GM23248 (cell line): ENCODE results near the gene SMNDC1. TPM values are rescaled to one million over a fixed set of nuclear protein-coding genes. Genes with fewer than 3 reads are reported as not detected.

Source experiments
- DNase-seq: peaks from one replicate; pipeline ENCODE4 v3.0.0-alpha.2; 2015
- H2AFZ ChIP-seq: fragments of 200-600 bp; sonication (generic); 2 replicates; pipeline ENCODE4 v1.6.1; 2016; ENCODE audit warnings: antibody characterized with exemption
- H3F3A ChIP-seq: fragments of 200-600 bp; sonication (generic); 2 replicates; pipeline ENCODE4 v1.6.1; 2016; ENCODE audit warnings: mild to moderate bottlenecking, antibody characterized with exemption, mixed run types; ENCODE audit not compliant: insufficient read depth
- H3K27ac ChIP-seq: fragments of 200-600 bp; sonication (generic); 2 replicates; pipeline ENCODE4 v1.5.1; 2016; ENCODE audit warnings: mild to moderate bottlenecking
- H3K27me3 ChIP-seq: fragments of 200-600 bp; sonication (generic); replicated peaks from 2 replicates; pipeline ENCODE4 v1.6.1; 2016; ENCODE audit warnings: mild to moderate bottlenecking; ENCODE audit not compliant: insufficient read depth
- H3K36me3 ChIP-seq: fragments of 200-600 bp; sonication (generic); 2 replicates; pipeline ENCODE4 v1.6.1; 2016; ENCODE audit warnings: low read depth, mild to moderate bottlenecking
- H3K4me1 ChIP-seq: fragments of 200-600 bp; sonication (generic); 2 replicates; pipeline ENCODE4 v1.6.1; 2016; ENCODE audit warnings: mild to moderate bottlenecking; ENCODE audit not compliant: insufficient read depth
- H3K4me2 ChIP-seq: fragments of 200-600 bp; sonication (generic); one replicate; pipeline ENCODE4 v1.6.1; 2016; ENCODE audit warnings: mild to moderate bottlenecking; ENCODE audit not compliant: unreplicated experiment
- H3K4me3 ChIP-seq: fragments of 200-600 bp; sonication (generic); 2 replicates; pipeline ENCODE4 v1.5.1; 2016; ENCODE audit warnings: mild to moderate bottlenecking
- H3K79me2 ChIP-seq: fragments of 200-600 bp; sonication (generic); 2 replicates; pipeline ENCODE4 v1.6.1; 2016; ENCODE audit warnings: mild to moderate bottlenecking; ENCODE audit not compliant: insufficient read depth
- H3K9ac ChIP-seq: fragments of 200-600 bp; sonication (generic); 2 replicates; pipeline ENCODE4 v1.6.1; 2016; ENCODE audit warnings: mild to moderate bottlenecking
- H3K9me2 ChIP-seq: fragments of 200-600 bp; sonication (generic); 2 replicates; pipeline ENCODE4 v1.6.1; 2016; ENCODE audit warnings: mixed run types, mild to moderate bottlenecking, moderate library complexity; ENCODE audit not compliant: insufficient read depth
- H3K9me3 ChIP-seq: fragments of 200-600 bp; sonication (generic); one replicate; pipeline ENCODE4 v1.6.1; 2017; ENCODE audit warnings: low read depth
- H4K20me1 ChIP-seq: fragments of 200-600 bp; sonication (generic); 2 replicates; pipeline ENCODE4 v1.6.0; 2016; ENCODE audit not compliant: insufficient read depth
- EZH2 ChIP-seq: fragments of 200-600 bp; sonication (generic); IDR thresholded peaks from 2 replicates; pipeline ENCODE4 v1.6.1; 2018; ENCODE audit warnings: antibody characterized with exemption, mild to moderate bottlenecking; ENCODE audit not compliant: insufficient read depth, poor library complexity, severe bottlenecking
- EZH2phosphoT487 ChIP-seq: fragments of 200-600 bp; sonication (generic); IDR thresholded peaks from 2 replicates; pipeline ENCODE4 v1.6.1; 2018; ENCODE audit warnings: antibody characterized with exemption, moderate library complexity, mild to moderate bottlenecking, low read depth; ENCODE audit not compliant: insufficient read depth
- WGBS, 2 experiments: methylation state at CpG; one replicate each; pipeline ENCODE4 v1.1.6; 2015 to 2017; ENCODE audit warnings: low lambda C conversion rate in 2 of 2, low coverage in 1 of 2; ENCODE audit errors: missing lambda C conversion rate in 2 of 2; 5-methylcytosine and 5-hydroxymethylcytosine counted together
- in situ Hi-C: fragments of 300-500 bp; cut with MboI; formaldehyde crosslinking; loops from 2 replicates; pipeline ENCODE4 v1.15.0; 2020
- polyA plus RNA-seq: library from polyadenylated mRNA; unstranded; fragments of >200 nt; fragmentation: Nextera tagmentation; extraction: Ambion mirVana; gene quantifications from 2 replicates; pipeline ENCODE4 v1.2.1, GENCODE V29; 2016
- total RNA-seq: library from RNA; depleted of rRNA; stranded (reverse); fragments of >200 nt; shearing (Covaris generic); gene quantifications from 2 replicates; pipeline ENCODE4 v1.2.3, GENCODE V29; 2014

The SMNDC1 gene
- total and polyA plus RNA-seq, 2 experiments from 2014 or later = 5.3 to 21.6 TPM

GRCh38 chr10:110326351-110327032 lies 21.8 kb upstream of the SMNDC1 start:
- no peak for TF ChIP-seq EZH2phosphoT487
- no peak for TF ChIP-seq EZH2
- Histone ChIP-seq H3K9ac (peak overlapping the region; percentile 38), H4K20me1 (no peaks in the 10 kb centered on the region), H3K4me1 (peaks cover 41% of the 10 kb centered on the region), H3K9me3 (no peaks in the 10 kb centered on the region), H2AFZ (peak overlapping the region; percentile 21; the same call in 1 of the 2 replicates), H3F3A (peaks cover 52% of the 10 kb centered on the region), H3K4me2 (peak overlapping the region; percentile 63), H3K79me2 (no peaks in the 10 kb centered on the region), H3K27ac (peak overlapping the region; percentile 73), H3K36me3 (no peaks in the 10 kb centered on the region), H3K27me3 (no peaks in the 10 kb centered on the region), H3K9me2 (no peaks in the 10 kb centered on the region), H3K4me3 (peak overlapping the region; percentile 26; the same call in 1 of the 2 replicates)
- WGBS, 2 experiments = 8 to 11% methylated on average over 4 of the region's 4 CpGs
- in situ Hi-C loops = no loop called here
- peak; percentile 80 for DNase-seq

GRCh38 chr10:110324805-110325280 lies 20.1 kb upstream of the SMNDC1 start:
- H3F3A ChIP-seq = peaks cover 52% of the 10 kb centered on the region
- H3K4me3 ChIP-seq = no peak overlapping the region
- no peaks in the 10 kb centered on the region for H3K9me3 ChIP-seq
- TF ChIP-seq EZH2phosphoT487 (no peak), EZH2 (no peak)
- peaks cover 41% of the 10 kb centered on the region for H3K4me1 ChIP-seq
- DNase-seq = no peak
- H3K9me2 ChIP-seq = no peaks in the 10 kb centered on the region
- no peak overlapping the region for H3K27ac ChIP-seq
- WGBS, 2 experiments = 65 to 75% methylated on average over 3 of the region's 3 CpGs
- H3K9ac ChIP-seq = no peak overlapping the region
- H3K27me3 ChIP-seq = no peaks in the 10 kb centered on the region
- H2AFZ ChIP-seq = no peak overlapping the region
- no peaks in the 10 kb centered on the region for H3K36me3 ChIP-seq
- H4K20me1 ChIP-seq = no peaks in the 10 kb centered on the region
- H3K4me2 ChIP-seq = no peak overlapping the region
- no peaks in the 10 kb centered on the region for H3K79me2 ChIP-seq
- in situ Hi-C loops = loop anchor here (5.0 to 25.0 kb wide), 2 partner anchors 227 to 562 kb away; no protein-coding TSS in a partner anchor

DNA sequence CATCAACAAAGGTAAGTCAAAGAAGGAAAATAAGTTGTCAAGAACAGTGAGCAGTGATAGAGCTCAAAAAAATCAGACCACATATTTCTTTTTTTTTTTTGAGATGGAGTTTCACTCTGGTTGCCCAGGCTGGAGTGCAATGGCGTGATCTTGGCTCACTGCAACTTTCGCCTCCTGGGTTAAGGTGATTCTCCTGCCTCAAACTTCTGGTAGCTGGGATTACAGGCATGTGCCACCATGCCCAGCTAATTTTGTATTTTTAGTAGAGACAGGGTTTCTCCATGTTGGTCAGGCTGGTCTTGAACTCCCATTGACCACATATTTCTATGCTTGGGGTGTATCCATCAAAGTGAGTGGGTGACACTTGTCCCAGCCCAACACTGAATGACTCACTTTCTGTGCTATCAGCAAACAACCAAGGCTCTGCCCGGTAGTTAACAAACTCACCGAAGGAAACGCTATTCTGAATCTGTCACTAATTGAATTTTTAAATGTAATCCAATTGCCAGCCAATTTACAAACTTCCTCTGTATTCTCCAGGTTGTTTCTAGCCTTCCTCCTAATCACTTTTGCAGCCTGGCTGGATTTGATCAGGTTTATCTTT lies 19.6 kb upstream of the SMNDC1 start:
- Histone ChIP-seq H3K9ac (peak overlapping the region; percentile 48; the same call in 1 of the 2 replicates), H3K9me3 (no peaks in the 10 kb centered on the region), H3K36me3 (no peaks in the 10 kb centered on the region), H3K4me3 (no peak overlapping the region), H3F3A (peaks cover 52% of the 10 kb centered on the region), H3K4me1 (peaks cover 41% of the 10 kb centered on the region), H4K20me1 (no peaks in the 10 kb centered on the region), H3K9me2 (no peaks in the 10 kb centered on the region), H3K4me2 (peak overlapping the region; percentile 39), H3K79me2 (no peaks in the 10 kb centered on the region), H2AFZ (no peak overlapping the region), H3K27ac (peak overlapping the region; percentile 87), H3K27me3 (no peaks in the 10 kb centered on the region)
- in situ Hi-C loops = loop anchor here (5.0 to 25.0 kb wide), 2 partner anchors 228 to 563 kb away; no protein-coding TSS in a partner anchor
- TF ChIP-seq EZH2 = no peak
- TF ChIP-seq EZH2phosphoT487 = no peak
- 91 to 93% methylated on average over 5 of the region's 5 CpGs for WGBS, 2 experiments
- peak; percentile 11 for DNase-seq

DNA sequence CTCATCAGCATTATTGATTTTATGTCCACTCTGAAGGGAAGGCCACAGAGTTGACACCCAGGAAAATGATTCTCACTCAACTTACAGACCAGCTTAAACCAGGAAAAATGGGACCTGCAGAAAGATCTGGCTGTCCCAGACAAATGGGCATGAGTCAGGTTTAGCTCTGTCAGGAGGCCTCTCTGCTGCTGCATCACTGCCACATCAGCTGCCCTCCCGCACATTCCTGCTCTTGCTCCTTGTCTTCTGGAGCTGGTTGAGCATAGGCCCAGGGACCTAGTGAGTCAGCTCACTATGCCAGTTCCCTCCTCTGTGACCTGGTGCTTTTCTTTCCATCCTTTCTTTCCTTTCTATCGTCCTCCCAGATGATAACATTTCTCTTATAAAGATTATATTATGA lies 18.8 kb upstream of the SMNDC1 start:
- in situ Hi-C loops = loop anchor here (5.0 to 25.0 kb wide), 2 partner anchors 229 to 564 kb away; no protein-coding TSS in a partner anchor

More for the DNA sequence above, 18.8 kb upstream of the SMNDC1 start:
- peak; percentile 97 for DNase-seq
- H3K27me3 ChIP-seq = no peaks in the 10 kb centered on the region
- no peak overlapping the region for H3K4me3 ChIP-seq
- H3K9ac ChIP-seq = peak overlapping the region; percentile 51
- H3K27ac ChIP-seq = peak overlapping the region; percentile 87
- H3K9me2 ChIP-seq = no peaks in the 10 kb centered on the region
- no peaks in the 10 kb centered on the region for H3K36me3 ChIP-seq
- H3F3A ChIP-seq = peaks cover 52% of the 10 kb centered on the region
- H2AFZ ChIP-seq = no peak overlapping the region
- TF ChIP-seq EZH2phosphoT487 = no peak
- TF ChIP-seq EZH2 = no peak
- H3K4me2 ChIP-seq = peak overlapping the region; percentile 47
- peaks cover 41% of the 10 kb centered on the region for H3K4me1 ChIP-seq
- H3K79me2 ChIP-seq = no peaks in the 10 kb centered on the region
- WGBS, 2 experiments = 2 to 23% methylated on average over 2 of the region's 2 CpGs
- H3K9me3 ChIP-seq = no peaks in the 10 kb centered on the region
- H4K20me1 ChIP-seq = no peaks in the 10 kb centered on the region
